ENCODE results near the gene DNAJB13.
A peak's percentile ranks its signal among the peaks of the same experiment; 100 is the strongest.

Gene DNAJB13

DNA sequence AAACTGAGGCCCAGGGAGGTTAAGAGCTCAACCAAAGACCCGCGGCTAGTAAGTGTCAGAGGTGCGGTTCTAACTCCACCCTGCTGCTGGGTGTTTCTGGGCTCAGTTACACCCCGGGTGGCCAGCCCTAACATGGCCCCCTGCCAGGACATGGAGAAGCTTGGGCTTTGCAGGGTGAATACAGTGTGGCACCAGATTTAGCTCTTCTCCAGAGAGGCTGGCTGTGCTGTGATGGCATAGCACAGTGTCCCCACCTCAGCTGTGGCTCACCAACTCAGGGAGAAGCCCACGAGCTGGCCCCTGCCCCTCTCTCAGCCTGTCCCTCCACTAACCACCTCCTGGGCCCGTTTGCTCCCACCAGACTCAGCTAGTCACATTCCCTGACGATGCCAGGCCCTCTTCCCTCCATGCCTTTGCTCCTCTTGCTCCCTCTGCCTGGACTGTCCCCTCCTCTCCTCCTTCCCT, 51.0 kb downstream of the DNAJB13 start:
- no peak for DNase-seq

DNA sequence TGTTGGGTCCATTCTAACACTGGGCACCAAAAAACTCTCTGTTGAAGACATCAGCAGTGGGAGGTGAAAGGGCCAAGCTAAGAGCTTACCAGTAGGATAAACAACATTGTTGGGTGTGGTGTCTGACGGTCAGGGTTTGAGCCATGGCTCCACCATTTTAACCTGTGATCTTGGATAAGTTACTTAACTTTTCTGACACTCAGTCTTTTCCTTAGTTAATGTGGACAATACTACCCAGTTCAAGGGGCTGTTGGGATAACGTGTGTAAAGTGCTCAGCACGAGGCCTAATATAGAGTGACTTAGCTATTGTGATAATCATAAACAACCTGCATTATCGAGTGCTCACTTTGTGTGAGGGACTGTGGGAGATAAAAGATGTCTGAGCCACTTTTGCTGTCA, 52.0 kb downstream of the DNAJB13 start:
- DNase-seq = no peak

DNA sequence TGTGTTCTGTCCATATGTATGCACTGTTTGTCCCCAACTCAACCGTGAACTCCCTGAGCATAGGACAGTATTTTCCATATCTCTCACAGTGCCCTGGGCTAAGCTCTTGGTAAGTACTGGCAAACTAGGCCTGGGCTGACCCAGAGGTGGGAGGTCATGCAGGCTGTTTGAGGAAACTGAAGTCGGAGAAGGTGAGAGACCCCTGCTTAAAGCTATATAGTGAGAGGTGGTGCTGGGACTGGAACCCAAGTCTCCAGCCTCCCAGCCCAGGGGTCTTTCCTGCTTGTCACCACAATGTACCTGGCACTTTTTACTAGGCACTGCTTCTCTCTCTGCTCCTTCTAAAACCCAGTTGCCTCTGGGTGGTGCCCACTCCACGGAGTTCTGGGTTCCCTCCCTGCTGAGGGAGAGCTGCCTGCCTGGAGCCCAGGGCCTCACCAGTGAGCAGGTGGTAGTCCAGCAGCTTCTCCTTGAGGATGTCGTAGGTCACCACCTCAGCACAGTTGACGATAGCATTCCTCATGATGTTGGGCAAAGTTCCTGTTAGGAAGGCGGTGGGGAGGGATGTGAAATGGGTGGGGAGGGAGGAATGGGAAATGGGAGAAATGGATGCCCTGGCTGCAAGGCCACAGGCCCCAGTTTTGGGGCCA, 53.3 kb downstream of the DNAJB13 start:
- DNase-seq = no peak

DNA sequence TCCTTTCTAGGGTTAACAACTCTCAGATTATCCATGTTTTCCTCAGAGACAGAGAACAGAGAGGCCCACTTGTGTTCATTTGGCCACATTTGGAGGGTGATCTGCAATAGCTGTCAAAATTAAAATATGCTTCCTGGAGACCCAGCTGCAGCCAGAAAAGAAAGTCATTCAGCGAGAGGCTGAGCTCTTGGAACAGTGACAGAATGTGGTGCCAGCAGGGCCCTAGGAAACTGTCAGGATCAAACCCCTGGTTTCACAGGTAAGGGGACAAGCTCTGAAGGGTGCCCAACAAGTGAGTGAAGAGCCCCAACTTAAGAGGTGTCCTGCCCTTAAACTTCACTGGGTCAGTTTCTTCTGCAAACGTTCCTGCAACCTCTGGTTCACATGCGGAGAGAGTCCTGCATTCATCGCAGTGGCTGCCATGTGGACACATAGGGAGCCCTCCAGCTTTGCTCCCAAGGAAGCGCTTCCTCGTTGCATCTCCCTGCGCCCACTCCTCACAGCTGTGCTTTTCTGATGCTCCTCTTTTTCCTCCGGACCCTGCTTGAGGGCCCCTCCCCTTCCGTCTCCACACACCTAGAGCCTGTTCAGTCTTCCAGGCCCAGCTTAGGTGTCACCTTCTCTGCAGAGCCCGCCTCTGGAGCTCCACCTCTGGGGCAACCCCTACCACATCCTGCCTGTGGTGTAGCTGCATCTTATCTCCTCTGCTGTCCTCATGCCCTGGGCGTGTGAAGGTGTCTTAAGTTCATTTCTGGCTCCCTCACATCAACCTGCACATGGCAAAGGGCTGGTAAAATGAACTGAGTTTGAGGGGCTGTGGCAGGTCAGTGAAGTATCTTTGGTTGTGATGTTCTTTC, 54.2 kb downstream of the DNAJB13 start:
- no peak for DNase-seq

DNA sequence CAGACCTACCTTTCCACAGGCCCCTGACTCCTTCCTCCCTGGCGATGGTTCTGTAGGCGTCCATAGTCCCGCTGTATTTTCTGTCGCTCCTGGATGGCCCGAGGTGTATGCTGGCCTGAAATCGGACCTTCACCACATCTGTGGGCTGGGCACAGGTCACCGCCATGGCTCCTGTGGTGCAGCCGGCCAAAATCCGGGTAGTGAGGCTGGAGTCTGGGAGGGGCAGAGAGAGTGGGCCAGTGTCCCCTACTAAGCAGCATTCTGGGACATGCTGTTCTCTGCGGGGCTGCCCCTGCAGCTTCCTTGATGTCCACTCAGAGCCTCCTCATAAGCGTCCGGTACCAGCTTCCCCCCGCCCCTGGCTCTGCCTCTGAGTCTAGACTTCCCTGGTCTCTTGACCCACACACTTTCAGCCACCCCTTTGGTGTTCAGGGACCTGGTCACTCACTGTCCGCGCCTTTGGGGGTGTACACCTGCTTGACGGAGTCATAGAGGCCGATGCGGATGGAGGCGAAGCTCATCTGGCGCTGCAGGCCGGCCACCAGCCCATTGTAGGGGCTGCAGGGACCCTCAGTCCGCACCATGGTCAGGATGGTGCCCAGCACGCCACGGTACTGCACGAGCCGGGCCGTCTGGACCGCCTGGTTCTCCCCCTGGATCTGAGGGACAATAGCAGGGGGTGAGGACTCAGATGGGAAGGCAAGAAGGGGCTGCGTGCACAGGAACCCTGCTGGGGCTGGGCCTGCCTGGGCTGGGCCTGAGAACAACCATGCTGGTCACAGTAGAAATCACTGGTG, 55.1 kb downstream of the DNAJB13 start:
- DNase-seq = no peak

DNA sequence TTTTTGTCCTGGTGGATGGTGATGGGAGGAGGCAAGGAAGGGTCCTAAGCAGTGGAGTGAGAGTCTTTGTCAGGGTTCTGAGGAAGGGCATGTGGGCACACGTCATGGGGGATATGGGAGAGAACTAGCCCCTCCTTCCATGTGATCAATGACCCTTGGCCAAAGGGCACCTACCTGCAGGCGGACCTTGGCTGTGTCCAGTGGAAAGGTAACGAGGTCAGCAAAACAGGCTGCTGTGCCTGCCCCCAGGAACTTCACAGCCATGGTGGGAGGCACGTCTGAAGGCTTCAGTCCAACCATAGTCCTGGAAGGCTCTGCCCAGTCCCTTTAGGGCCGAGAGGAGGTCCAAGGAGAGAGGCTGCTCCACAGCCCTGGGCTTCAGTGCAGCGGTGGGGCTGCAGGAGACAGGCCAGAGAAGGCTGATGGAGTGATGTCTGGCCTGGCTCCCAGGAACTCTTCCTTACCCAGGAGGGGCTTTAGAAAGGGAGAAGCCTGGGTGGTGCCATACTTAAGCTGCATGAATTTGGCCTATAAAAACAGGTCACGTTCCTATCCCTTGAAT, 56.0 kb downstream of the DNAJB13 start:
- DNase-seq = no peak

DNA sequence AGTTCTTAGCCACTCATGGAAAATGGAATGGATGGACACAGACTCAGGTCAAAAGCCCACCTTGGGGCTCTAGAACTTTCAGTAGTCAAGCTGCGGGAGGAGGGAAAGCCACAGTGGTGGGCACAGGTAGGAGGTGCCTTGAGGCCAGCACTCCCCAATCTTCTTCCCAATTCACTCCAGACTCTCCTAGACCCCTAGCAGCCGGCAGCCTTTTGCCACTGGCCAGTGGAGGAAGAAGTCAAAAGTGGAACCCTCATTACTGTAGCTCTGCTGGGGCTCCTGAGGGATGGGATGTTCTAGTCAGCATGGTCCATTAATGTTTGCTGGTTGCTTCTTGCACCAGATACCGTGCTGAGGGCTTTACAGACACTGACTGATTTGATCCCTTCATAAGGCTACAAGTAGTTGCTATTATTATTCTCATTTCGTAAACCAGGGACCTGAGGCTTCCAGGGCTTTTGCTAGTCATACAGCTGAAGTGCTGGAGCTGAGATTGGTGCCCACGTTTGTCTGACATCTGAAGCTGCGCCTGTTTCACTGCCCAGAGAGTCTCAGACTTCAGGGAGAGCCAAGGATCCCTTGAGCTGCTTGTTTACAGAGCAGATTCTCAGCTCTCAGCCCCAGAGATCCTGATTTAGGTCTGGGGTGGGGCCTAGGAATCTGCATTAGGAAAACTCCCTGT, 57.0 kb downstream of the DNAJB13 start:
- DNase-seq = no peak

DNA sequence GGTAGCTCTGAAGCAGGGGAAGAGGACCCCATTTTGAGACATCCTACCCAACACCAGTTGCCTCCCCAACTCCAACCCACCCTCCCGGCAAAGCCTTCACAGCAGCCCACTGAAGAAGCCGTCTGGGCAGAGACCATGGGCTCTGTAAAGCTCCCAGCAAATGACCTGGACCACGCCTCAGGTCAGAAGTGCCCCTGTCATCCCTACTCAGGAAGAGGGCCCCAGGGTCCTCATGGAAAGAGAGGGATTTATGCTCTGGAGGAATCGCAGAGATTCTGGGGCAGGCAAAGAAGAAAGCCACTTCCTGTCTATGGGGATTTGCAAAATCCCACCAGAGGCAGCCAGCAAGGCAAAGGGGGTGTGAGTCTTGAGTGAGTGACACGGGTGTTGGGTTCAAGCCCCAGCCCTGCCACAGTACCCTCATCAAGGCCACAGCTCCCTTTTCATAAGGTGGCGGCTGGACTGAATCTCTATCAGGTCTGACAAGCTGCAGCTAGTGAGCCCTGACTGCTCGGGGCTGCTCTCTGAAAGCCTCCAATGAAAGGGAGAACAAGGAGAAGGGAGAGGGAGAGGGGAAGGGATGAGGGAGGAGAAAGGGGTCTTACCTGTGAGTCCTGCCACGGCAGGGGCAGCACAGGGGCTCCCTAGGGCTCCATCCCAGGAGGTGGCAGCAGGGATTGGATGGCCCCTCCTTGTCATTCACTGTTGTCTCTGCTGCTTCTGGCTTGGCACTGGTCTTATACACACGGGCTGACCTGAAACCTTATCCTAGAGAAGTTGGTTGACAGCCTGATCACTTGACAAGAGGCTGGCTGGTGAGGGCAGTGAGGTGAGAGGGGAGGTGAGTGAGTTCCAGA, 57.8 kb downstream of the DNAJB13 start, which contains the start of gene UCP3:
UCP3 (minus strand) TSS at position 713 of the 857 bp plus-strand sequence. CDS start 2,043 bp downstream, outside the sequence.
- no peak for DNase-seq

DNA sequence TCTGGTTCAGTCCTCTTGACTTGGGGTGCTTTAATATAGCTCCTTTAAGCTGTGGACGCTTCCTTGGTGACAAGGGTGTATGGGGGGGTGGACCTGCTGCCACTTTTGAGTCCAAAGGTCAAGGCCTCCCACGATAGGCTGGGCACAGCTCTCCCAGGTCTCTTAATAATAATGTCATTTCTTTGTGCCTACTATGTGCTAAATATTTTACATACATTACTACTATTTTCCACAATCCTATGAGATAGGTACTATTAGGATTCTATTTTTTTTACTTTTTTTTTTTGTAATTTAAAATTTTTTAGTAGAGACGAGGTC, 58.4 kb downstream of the DNAJB13 start:
- DNase-seq = no peak

DNA sequence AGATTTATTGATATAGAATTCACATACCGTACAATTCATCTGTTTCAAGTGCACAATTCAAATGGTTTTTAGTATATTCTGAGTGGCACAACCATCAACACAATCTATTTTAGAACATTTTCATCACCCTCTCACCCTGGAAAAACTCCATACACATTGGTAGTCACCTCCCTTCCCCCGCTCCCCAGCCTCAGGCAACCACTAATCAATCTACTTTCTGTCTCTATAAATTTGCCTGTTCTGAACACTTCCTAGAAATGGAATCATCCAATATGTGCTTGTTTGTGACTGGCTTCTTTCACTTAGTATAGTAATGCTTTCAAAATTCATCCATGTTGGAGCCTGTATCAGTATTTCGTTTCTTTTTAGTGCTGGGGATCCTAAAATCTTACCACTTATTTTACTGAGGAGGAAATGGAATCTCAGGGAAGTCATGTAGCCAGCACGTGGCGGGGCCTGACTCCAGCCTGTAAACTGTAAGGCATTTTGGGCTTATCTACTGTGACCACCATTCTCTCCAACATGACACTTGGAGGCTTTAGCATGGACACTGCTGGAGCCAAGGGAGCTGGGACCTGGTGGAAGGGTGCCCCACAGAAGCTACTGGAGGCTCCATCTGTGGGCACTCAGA, 59.0 kb downstream of the DNAJB13 start:
- peak; percentile 6 for DNase-seq

DNA sequence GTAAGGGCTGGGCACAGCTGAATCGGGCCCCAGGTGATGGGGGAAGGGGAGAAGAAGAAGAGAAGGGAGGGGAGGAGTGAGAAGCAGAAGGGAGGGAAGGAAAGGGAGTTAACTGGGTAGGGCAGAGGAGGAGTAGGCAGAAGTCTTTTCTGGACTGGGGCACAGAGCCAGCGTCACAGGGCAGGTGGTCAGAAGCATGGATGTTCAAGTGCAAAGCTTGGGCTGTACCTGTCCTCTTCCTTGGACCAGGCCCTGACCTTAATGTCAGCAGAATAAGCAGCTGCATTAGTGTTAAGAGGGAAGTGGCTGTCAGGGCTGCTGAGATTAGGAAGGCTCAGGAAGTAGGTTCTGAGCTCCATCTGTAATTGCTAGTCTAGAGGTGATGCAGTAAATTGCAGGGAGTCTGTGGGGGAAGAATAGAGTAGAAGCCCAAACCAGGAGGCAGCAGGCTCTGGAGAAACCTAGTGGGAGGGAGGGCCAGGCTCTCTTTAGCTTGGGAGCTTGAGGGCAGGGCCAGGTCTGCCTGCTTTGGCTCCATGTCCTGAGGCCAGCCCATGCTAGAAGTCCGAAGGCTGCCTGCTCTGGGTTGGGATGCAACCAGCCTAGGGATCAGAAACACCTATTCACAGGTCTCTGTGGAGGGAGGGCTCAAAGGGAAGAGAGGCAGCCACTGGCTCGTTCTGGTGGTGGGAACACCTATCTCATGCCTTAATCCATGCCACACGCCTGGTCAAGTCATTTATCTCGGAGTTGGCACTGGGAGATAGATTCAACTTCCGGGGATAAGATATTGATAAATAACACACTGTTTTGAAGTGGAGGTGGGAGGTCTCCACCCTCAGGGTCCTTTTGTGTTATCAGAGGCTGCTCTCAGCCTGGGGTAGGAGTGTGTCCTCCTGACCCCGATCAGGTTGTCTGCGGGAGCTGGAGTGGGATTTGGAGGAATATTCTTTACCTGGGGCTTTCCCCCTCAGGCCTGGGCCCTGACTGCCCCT, 59.8 kb downstream of the DNAJB13 start:
- DNase-seq = no peak

DNA sequence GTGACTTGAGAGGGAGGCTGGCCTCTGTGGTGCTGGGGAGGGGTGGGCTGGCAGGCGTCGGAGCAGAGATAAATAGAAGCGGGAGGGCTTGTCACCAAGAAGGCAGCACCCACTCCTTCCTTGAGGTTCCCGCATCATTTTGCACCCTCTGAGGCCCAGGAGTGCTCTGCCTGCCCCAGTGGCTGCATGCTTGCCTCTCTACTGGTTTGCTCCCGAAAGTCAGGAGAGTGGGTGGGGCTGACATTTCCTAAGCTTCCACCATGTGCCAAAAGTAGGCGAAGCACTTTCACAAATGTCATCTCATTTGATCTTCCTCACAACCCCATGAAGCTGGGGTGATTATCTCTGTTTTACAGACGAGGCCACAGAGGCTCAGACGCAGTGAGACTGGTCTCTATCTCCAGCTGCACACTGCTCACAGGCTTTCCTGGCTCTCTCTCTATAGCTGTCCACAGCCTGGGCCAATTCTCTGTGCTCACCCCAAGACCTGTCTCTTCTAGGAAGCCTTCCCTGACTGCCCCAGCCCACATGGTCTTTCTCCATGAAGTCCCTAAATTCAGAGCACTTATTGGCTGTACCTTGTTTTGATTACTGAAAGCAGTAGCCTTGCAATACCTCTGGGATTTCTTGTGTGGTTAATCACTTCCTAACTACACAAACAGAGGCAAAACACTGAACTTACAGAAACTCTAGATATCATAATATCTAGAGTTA, 60.7 kb downstream of the DNAJB13 start:
- no peak for DNase-seq

DNA sequence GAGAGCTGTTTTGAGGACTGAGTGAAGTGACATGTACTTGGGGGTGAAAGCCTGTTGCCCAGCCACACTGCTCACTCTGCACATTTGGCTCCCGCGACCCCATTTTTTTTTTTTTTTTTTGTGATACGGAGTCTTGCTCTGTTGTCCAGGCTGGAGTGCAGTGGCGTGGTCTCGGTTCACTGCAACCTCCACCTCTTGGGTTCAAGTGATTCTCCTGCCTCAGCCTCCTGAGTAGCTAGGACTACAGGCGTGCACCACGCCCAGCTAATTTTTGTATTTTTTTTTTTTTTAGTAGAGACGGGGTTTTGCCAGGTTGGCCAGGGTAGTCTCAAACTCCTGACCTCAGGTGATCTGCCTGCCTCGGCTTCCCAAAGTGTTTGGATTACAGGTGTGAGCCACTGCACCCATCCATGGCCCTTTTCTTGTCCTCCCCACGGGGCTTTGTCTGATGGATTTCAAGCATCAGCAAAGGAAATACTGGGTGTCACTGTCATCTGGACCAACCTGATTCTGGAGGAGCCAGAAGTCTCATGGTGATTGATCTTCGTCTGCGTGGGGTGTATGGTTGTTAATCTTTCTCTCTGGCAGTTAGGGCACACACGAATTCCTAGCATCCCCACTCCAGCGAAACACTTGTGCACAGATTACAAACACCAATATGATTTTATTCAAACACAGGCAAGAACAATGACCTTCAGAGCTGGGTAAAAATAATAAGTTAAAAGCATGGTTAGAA, 61.4 kb downstream of the DNAJB13 start:
- DNase-seq = no peak

DNA sequence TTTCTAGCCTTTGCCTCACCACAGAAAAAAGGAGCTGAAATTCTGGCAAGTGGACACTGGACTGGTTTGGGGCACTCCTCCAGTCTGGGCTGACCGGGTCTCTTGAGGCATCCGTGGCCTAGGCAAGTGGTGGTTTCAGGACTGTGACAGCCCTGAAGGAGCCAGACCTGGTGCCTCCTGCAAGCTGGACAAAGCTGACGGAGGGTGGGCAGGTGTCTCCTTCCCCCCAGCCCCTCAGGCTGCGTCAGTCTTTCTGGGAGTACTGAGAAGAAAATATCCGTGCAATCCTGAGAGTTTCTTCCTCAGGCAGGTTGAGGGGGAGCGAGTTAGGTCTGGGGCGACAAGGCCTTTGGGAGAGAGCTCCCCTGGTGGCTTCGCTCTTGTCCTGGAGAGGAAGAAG, 62.3 kb downstream of the DNAJB13 start:
- DNase-seq = no peak

DNA sequence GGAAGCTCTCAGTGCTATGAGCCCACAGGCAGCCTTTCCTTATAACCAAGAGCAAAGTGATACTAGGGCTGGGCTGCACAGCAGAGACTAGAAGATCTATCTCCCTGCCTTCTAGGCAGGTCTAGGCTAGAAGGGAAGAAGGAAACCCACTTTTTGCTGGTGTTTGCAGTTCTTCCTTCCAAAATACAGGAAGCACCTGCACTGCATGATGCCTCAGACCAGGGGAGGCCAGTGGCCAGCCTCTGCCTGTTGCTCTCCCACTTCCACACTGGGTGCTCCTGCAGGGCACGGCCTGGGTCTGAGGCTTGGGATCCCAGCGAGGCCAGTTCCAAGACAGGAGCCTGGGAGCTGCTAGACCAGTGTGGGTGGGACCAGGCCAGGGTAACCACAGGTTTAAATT, 64.1 kb downstream of the DNAJB13 start:
- no peak for DNase-seq

DNA sequence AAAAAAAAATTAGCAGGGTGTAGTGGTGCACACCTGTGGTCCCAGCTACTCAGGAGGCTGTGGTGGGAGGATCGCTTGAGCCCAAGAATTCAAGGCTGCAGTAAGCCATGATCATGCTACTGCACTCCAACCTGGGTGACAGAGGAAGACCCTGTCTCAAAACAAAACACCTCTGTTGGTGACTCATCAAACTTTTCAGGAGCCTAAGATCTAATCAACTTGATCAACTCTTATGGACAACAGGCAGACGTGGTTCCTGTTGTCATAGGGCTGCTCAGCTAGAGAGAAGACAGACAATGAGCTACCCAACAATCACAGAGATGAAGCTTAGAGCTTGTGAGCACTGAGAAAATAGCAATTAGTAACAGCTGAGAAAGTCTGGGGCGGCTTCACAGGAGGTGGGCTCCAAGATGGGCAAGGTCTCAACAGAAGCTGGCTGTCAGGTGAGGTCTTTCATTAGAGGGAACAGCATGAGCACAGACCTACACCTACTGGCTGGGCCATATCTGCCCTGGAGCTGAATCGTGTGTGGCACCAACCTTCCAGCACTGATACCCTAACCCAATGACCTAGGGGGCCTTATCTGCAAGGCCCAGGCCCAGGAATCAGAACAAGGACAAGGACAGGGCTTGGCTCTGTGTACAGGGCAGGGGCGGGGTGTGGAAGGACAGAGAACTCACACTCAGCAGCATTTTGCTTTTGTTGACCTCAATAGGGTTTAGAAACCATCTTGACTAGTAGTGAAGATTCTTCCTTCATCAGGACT, 65.3 kb downstream of the DNAJB13 start:
- DNase-seq = no peak

DNA sequence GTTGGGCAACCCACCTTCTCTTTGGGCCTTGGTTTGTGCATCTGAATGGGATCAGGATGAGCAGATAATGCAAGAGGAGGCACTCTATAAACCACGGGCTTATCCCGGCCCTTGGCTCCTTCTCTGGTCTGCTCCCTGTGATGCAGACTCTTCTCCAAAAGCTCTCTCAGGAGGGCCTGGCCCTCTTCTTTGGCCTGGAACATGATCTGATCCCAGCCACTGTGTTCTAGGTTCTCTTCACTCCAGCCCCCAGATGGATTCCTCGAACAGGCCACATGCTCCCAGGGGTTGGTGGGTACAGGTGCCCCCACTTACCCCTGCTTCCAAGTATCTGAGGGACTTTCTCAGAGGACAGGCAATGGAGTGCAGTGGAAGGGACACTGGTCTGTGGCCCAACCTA, 66.8 kb downstream of the DNAJB13 start:
- DNase-seq = no peak
